Head of caudate nucleus (tissue), 42 donors: ENCODE results near the gene PIK3R5.
A peak's percentile ranks its signal among the peaks of the same experiment; 100 is the strongest.

Source experiments
- DNase-seq, 42 donors: peaks; one replicate each; pipeline versions ENCODE4 v3.0.0 to v3.0.0-alpha.2; 2020 to 2021; ENCODE audit warnings: mixed read lengths in 7 of 42
- intact Hi-C: fragments of 100-400 bp; cut with DNase I; formaldehyde crosslinking; loops from one replicate; pipeline ENCODE4 v1.15.0; 2022

PIK3R5 gene

GRCh38 chr17:8909586-8910270 lies 55.8 kb downstream of the PIK3R5 start:
- peak in 1 of 42 donors; percentile 8 for DNase-seq
- intact Hi-C loops, result no loop called here

- intact Hi-C loops, result no loop called here
- peak in 2 of 42 donors; percentile 8 to 29 for DNase-seq
Observed at GRCh38 chr17:8905331-8905730, 60.2 kb downstream of the PIK3R5 start.

- intact Hi-C loops, result no loop called here
- DNase-seq, result peak in 1 of 42 donors; percentile 10
Observed at GRCh38 chr17:8904686-8905085, 60.8 kb downstream of the PIK3R5 start.

- no peak for DNase-seq
- intact Hi-C loops, result no loop called here
Observed at GRCh38 chr17:8904201-8904600, 61.3 kb downstream of the PIK3R5 start.

- peak in 5 of 42 donors; percentile 2 to 25 (median 10) for DNase-seq
- intact Hi-C loops, result no loop called here
Observed at GRCh38 chr17:8900626-8901585, 64.6 kb downstream of the PIK3R5 start.

DNA sequence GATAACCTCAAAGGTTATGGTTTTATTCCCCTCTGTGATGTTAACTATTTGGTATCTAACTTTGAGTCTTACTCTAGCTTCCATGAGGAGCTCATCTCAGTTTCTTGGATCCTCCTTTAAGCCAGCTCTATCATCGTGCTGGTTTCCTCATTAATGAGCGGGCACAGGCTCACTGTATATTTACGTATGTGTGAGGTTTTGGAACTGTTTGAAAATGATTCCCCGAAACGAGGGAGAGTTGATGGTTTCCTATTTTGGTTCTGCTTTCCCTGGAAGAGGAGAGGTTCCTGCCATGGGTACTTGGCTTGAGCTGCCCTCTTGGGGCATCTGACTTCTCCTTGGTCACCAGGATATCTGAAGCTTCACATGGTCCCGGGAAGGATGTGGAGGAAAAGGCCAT lies 65.3 kb downstream of the PIK3R5 start:
- DNase-seq, result no peak
- intact Hi-C loops, result no loop called here

DNA sequence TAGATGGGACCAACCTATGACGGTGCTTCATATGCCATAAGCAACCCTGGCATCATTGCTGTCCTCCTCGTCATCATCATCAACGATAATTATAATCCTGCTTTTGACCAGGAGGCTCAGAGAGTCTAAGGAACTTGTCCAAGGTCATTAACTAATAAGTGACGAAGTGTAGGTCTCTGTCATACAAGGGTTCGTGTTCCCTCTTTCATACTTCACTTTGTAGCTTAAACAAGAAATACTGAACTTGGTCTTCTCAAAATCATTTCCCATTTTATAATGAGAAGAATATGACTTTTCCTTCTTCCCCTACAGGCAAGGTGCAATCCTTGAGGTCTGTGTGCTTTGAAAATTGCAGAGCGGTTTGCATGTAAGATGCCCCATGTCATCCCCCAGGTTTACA lies 66.9 kb downstream of the PIK3R5 start:
- DNase-seq, result peak in 1 of 42 donors; percentile 4
- intact Hi-C loops, result no loop called here

DNA sequence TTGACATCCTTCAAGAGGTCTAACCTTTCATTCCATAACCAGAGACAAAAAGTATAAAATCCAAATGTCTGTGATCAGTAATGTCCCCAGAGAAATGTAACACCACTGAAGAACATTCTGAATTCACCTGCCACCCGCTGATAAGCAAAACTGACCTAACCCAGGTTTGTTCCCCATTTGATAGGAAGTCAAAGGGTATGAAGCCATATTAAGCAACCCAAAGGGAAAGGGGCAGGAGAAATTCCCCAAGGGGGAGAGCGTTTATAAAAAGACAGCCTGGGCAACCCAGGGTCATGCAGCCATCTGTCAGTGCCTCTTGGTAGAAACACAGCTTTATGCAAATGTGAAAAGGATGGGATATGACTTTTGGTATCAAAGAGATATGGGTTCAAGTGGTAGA lies 67.4 kb downstream of the PIK3R5 start:
- intact Hi-C loops, result no loop called here
- no peak for DNase-seq

DNA sequence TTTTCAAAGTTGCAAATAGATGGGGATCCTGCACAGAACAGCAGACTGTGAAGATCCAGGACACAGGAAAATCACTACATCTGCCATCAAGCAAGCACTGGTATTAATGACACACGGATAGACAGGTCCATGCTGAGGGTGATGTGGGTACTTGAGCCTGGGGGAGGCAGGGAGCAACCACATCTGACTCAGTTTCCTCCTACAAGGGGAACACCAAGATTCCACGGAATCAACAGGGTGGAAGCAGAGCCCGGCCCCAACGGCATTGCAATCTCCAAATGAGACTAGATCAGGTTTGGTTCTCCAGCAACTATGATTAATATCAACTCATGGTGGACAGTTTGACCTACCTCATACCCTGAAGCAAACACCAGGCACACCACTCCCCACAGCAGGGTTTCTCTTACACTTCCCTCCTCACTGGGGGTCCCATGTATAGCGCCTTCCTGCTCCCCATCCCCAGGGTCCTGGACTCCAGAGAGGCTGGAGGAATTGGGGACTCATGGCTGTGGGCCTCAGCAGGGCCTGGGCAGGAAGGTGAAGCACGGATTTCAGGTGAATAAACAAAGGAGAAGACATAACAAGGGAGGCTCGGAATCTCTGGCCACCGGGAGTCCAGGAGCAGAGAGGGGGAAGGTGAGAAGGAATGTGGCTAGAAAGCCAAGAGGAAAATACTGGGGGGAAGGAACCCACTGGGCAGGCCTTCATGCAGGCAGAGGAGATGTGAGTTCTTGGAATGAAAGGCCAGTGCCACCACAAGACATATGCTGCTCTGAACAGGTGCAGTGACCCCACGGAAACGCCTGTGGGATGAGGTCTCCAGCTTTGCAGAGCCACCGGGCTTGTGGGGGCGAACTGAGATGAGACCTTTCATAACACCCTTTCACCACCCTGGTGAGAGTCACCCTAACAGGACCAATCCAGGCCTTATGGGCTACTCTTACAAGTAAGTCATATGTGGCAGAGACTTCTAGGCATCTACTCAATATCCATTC lies 68.6 kb downstream of the PIK3R5 start:
- intact Hi-C loops, result no loop called here
- peak in 6 of 42 donors; percentile 2 to 37 (median 22) for DNase-seq

DNA sequence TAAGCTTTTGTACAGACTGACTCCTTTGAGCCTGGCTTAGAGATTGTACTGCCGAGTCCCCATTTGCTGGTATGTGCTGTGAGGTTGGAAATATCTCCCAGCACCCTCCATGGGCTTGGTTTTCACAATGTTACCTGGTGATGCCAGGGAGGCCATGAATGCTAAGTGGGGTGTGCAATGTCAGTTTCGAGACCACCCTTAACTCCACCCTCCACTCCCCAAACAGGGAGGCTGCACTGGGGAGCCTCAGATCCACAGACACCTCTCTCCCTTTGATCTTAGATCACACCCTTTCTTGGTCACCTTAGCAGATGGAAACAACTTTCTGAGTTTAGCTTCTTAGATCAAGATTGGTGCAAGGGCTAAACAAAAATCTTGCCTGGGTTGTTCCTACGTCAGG lies 69.4 kb downstream of the PIK3R5 start:
- peak in 1 of 42 donors; percentile 3 for DNase-seq
- intact Hi-C loops, result no loop called here

- intact Hi-C loops, result no loop called here
Observed at GRCh38 chr17:8894673-8895578, 70.6 kb downstream of the PIK3R5 start.

DNA sequence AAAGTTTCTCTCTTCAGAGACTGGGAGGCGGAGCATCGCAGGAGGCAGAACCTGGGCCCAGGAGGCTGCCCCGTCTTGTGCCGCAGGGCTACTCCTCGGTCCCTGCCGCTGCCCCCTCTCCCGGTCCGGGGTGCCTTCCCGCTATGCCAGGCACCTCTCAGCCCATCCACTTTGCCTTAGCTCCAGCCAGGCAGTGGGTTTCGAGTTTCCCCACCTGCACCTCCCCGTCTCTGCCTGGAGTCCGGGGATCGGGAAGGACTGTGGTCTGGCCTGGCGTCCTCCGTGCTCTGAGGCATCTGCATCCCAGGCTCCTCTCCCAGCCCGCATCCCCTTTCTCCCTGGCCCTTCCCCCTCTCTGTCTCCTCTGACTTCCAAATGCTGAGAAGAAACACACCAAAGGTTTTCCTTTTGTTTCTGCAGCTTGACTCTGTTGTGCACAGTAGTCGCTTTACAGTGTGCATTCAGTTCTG lies 71.3 kb downstream of the PIK3R5 start:
- DNase-seq, result peak in 3 of 42 donors; percentile 7 to 39 (median 8)
- intact Hi-C loops, result no loop called here

More at GRCh38 chr17:8894673-8895578, 70.6 kb downstream of the PIK3R5 start:
- DNase-seq, result peak in 40 of 42 donors; percentile 22 to 80 (median 52)

- peak in 2 of 42 donors; percentile 0 to 5 for DNase-seq
- intact Hi-C loops, result no loop called here
Observed at GRCh38 chr17:8893621-8894201, 71.8 kb downstream of the PIK3R5 start.

DNA sequence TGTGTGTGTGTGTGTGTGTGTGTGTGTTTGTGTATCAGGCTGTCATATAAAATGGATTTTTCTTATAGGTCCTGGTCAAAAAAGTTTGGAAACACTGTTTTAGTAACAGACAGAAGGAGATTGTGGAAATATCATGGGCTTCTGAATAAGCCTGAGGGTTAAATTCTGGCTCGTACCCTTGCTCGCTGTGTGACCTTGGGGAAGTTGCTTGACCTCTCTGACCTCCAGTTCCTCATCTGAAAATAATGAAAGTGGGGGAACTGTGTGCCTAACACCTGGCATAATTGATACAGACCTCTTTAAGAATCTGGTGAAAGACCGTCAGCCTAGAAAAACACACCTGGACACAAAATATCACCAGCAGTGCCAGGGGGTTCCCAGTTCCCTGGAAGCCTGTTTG lies 72.4 kb downstream of the PIK3R5 start:
- no peak for DNase-seq
- intact Hi-C loops, result no loop called here

DNA sequence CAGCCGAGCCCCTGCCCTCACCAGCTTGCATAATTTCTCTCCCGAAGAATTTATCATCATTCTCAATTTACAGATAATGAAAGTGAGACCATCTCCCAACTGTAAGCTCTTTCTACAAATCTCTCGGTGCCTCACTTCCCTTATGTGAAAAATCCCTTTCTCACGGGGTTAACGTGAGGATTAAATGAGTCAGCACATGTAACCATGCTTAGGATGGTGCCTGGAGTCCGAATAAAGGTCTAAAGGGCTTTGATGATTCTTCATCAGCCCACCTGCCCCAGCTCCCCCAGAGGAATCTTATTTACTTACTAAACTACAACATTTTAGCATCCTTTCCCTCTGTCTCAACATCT lies 73.2 kb downstream of the PIK3R5 start:
- DNase-seq, result no peak
- intact Hi-C loops, result no loop called here

DNA sequence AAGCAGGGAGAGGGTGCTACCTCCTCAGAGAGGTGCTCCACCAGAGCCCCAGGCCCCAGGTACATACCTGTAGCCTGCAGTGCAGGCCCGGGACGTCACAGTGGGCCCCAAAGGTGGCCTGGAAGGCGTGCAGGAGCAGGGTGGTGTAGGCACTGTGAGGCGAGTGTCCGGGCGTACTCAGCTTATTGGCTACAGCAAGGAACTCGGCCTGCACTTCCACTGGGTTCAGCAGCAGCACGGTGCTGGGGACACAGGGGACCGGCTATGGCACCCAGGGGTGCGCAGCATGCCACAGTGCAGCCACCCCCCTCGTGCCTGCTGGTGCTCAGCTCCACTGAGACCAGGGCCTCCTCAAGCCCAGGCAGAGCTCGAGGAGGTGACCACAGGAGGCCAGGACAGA lies 74.8 kb downstream of the PIK3R5 start:
- intact Hi-C loops, result no loop called here
- DNase-seq, result no peak

GRCh38 chr17:8889458-8890210 lies 75.9 kb downstream of the PIK3R5 start:
- no peak for DNase-seq
- intact Hi-C loops, result no loop called here
